ENCODE results near the gene CUEDC2.

CUEDC2 gene

GRCh38 chr10:102396730-102397151 is 35.6 kb downstream of the CUEDC2 start:
- DNase-seq = no peak

GRCh38 chr10:102396317-102396650 is 36.1 kb downstream of the CUEDC2 start:
- no peak for DNase-seq

- DNase-seq = peak; percentile 83
Observed at GRCh38 chr10:102395400-102396316, 36.7 kb downstream of the CUEDC2 start, which contains the start of gene NFKB2. TSS of gene NFKB2 (plus strand) at chr10:102395705. CDS start at chr10:102395960, 255 bp downstream.

GRCh38 chr10:102394801-102395399 is 37.5 kb downstream of the CUEDC2 start:
- no peak for DNase-seq

- DNase-seq = peak; percentile 91
Observed at GRCh38 chr10:102394079-102394800, 38.1 kb downstream of the CUEDC2 start.

GRCh38 chr10:102393411-102394078 is 38.8 kb downstream of the CUEDC2 start:
- no peak for DNase-seq

- no peak for DNase-seq
Observed at GRCh38 chr10:102392306-102392705, 40.1 kb downstream of the CUEDC2 start.

GRCh38 chr10:102389894-102390293 is 42.5 kb downstream of the CUEDC2 start:
- DNase-seq = no peak

- DNase-seq = no peak
Observed at GRCh38 chr10:102384606-102385429, 47.6 kb downstream of the CUEDC2 start.

GRCh38 chr10:102384053-102384452 is 48.3 kb downstream of the CUEDC2 start:
- DNase-seq = peak; percentile 17

- DNase-seq = no peak
Observed at GRCh38 chr10:102382871-102383270, 49.5 kb downstream of the CUEDC2 start.

- no peak for DNase-seq
Observed at GRCh38 chr10:102381983-102382382, 50.4 kb downstream of the CUEDC2 start.

GRCh38 chr10:102379383-102379782 is 53.0 kb downstream of the CUEDC2 start:
- no peak for DNase-seq

GRCh38 chr10:102376901-102377300 is 55.5 kb downstream of the CUEDC2 start:
- no peak for DNase-seq

GRCh38 chr10:102375867-102376266 is 56.5 kb downstream of the CUEDC2 start:
- no peak for DNase-seq

GRCh38 chr10:102375250-102375649 is 57.1 kb downstream of the CUEDC2 start:
- DNase-seq = no peak

Measured in fibroblast of skin of scalp (primary cell).